GM12801 (cell line): ENCODE data around the gene ABCG8.

Experiments
- TF ChIP-seq, protein P1 (sequence below): IDR thresholded peaks from one replicate; pipeline ENCODE4 v1.5.1; 2011; ENCODE audit warnings: control low read depth; ENCODE audit not compliant: insufficient read length; ENCODE audit errors: extremely low read depth

Gene ABCG8

GRCh38 chr2:43851011-43851980 is 12.5 kb downstream of the ABCG8 start:
- TF ChIP-seq, protein P1, sequence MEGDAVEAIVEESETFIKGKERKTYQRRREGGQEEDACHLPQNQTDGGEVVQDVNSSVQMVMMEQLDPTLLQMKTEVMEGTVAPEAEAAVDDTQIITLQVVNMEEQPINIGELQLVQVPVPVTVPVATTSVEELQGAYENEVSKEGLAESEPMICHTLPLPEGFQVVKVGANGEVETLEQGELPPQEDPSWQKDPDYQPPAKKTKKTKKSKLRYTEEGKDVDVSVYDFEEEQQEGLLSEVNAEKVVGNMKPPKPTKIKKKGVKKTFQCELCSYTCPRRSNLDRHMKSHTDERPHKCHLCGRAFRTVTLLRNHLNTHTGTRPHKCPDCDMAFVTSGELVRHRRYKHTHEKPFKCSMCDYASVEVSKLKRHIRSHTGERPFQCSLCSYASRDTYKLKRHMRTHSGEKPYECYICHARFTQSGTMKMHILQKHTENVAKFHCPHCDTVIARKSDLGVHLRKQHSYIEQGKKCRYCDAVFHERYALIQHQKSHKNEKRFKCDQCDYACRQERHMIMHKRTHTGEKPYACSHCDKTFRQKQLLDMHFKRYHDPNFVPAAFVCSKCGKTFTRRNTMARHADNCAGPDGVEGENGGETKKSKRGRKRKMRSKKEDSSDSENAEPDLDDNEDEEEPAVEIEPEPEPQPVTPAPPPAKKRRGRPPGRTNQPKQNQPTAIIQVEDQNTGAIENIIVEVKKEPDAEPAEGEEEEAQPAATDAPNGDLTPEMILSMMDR = no peak

GRCh38 chr2:43852196-43852730 is 13.5 kb downstream of the ABCG8 start:
- TF ChIP-seq, protein P1 = no peak

DNA sequence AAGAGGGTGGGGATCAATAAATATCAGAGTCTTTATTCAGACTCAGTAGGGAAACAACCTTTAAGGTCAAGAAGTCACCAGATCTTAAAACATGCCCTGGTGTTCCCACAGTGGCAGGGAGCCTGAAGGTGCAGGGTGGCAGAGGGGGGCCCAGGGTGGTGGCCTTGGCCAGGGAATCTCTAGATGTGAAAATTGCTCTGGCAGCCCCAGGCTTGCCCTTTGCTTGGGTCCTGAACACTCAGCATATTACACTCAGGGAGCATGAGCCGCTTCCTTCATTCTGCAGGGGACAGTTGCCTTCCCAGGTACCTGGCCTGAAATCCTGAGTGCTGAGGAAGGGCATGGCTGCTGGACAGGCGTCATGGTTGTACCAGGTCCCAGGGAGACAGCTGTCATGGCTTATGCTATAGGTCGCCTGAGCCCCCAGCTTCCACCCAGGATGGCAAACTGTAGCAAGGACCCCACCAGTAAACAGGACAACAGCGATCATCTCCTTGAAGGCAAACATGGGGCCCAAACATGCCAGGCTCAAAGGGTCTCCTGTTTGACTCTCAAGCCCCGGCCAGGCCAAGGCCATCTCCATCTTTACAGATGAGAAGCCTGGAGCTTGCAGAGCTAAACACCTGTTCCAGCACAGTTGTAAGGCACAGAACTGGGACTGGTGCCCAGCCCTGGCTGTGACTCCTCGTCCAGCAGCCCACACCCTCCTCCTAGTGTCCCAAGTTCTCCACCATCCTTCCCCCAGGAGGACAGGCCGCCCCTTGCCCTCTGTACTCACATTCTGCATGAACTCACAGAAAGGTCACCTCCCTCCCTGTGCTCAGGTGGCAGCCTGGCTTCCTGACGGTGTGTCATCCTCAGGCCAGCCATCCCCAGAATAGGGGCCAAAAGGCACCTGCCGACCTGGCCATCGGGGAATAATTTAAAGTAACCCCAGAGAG is 14.6 kb downstream of the ABCG8 start:
- TF ChIP-seq, protein P1 = no peak

GRCh38 chr2:43854671-43855070 is 15.9 kb downstream of the ABCG8 start:
- TF ChIP-seq, protein P1 = no peak

GRCh38 chr2:43855292-43855691 is 16.5 kb downstream of the ABCG8 start:
- TF ChIP-seq, protein P1 = no peak

- TF ChIP-seq, protein P1 = no peak
Observed at GRCh38 chr2:43872151-43872550, 33.4 kb downstream of the ABCG8 start.

GRCh38 chr2:43874776-43875451 is 36.1 kb downstream of the ABCG8 start:
- TF ChIP-seq, protein P1 = no peak
